Islet precursor cell (in vitro differentiated cells): ENCODE measurements around the gene GLYR1.
"Not testable (repeated sequence)": the region's sequence is repeated elsewhere in the genome, so short reads cannot be mapped to it uniquely, and the experiment has no call there.

Experiments used
- DNase-seq: peaks from one replicate; pipeline ENCODE4 v3.0.0-alpha.2; 2018

GLYR1 gene

GRCh38 chr16:4846901-4847773 is at the start of gene GLYR1, which contains the start of gene UBN1:
Gene GLYR1 (minus strand): TSS chr16:4847288. CDS start chr16:4847265, 23 bp downstream.
Gene UBN1 (plus strand): TSS chr16:4847481. CDS start chr16:4852918, 5,437 bp downstream.
- peak; percentile 99 for DNase-seq

- not testable (repeated sequence) for DNase-seq
These were observed 49.7 kb upstream of the GLYR1 start for GRCh38 chr16:4896761-4897160.

GRCh38 chr16:4895366-4895765 is 48.3 kb upstream of the GLYR1 start:
- no peak for DNase-seq

- DNase-seq = no peak
These were observed 47.4 kb upstream of the GLYR1 start for GRCh38 chr16:4894276-4895150.

- no peak for DNase-seq
These were observed 46.2 kb upstream of the GLYR1 start for GRCh38 chr16:4893103-4893862.

- DNase-seq = no peak
These were observed 45.4 kb upstream of the GLYR1 start for GRCh38 chr16:4892361-4893102.

GRCh38 chr16:4891886-4892216 is 44.8 kb upstream of the GLYR1 start:
- no peak for DNase-seq

GRCh38 chr16:4891097-4891885 is 44.2 kb upstream of the GLYR1 start:
- DNase-seq = no peak

GRCh38 chr16:4890686-4891085 is 43.6 kb upstream of the GLYR1 start:
- no peak for DNase-seq

GRCh38 chr16:4890026-4890425 is 42.9 kb upstream of the GLYR1 start:
- DNase-seq = no peak

- DNase-seq = no peak
These were observed 41.5 kb upstream of the GLYR1 start for GRCh38 chr16:4888428-4889135.

GRCh38 chr16:4886151-4886550 is 39.1 kb upstream of the GLYR1 start:
- DNase-seq = no peak

GRCh38 chr16:4884972-4885874 is 38.1 kb upstream of the GLYR1 start:
- DNase-seq = no peak

- DNase-seq = no peak
These were observed 37.1 kb upstream of the GLYR1 start for GRCh38 chr16:4884209-4884608.

- DNase-seq = no peak
These were observed 36.4 kb upstream of the GLYR1 start for GRCh38 chr16:4883501-4883900.

GRCh38 chr16:4882633-4883285 is 35.7 kb upstream of the GLYR1 start:
- no peak for DNase-seq

- DNase-seq = no peak
These were observed 35.0 kb upstream of the GLYR1 start for GRCh38 chr16:4882000-4882632.

- DNase-seq = no peak
These were observed 33.0 kb upstream of the GLYR1 start for GRCh38 chr16:4880006-4880580.
